GM23338 (cell line): ENCODE results near the gene OR4K1. TPM values are rescaled to one million over a fixed set of nuclear protein-coding genes. Genes with fewer than 3 reads are reported as not detected.

Experiments used
- ATAC-seq: fragments of 200-7000 bp; cut with Tn5 transposase; 3 replicates; pipeline ENCODE4 v1.9.1; 2020
- DNase-seq: peaks from one replicate; pipeline ENCODE4 v3.0.0-alpha.2; 2015; ENCODE audit warnings: low spot score
- H2AFZ ChIP-seq: fragments of 200-600 bp; sonication (generic); 2 replicates; pipeline ENCODE4 v1.8.0; 2016; ENCODE audit warnings: antibody characterized with exemption, mild to moderate bottlenecking, moderate library complexity
- H3F3A ChIP-seq: fragments of 200-600 bp; sonication (generic); replicated peaks from 2 replicates; pipeline ENCODE4 v1.8.0; 2017; ENCODE audit warnings: antibody characterized with exemption, mixed run types, low read depth
- H3K27ac ChIP-seq: fragments of 200-600 bp; sonication (generic); 2 replicates; pipeline ENCODE4 v1.6.1; 2016; ENCODE audit warnings: low read depth
- H3K27me3 ChIP-seq: fragments of 200-600 bp; sonication (generic); 2 replicates; pipeline ENCODE4 v1.8.0; 2016; ENCODE audit warnings: mild to moderate bottlenecking, mixed run types, moderate library complexity; ENCODE audit not compliant: insufficient read depth
- H3K36me3 ChIP-seq: fragments of 200-600 bp; sonication (generic); 2 replicates; pipeline ENCODE4 v1.8.0; 2016; ENCODE audit warnings: mild to moderate bottlenecking; ENCODE audit not compliant: insufficient read depth
- H3K4me1 ChIP-seq: fragments of 200-600 bp; sonication (generic); 2 replicates; pipeline ENCODE4 v1.8.0; 2016; ENCODE audit warnings: mild to moderate bottlenecking, moderate library complexity; ENCODE audit not compliant: insufficient read depth
- H3K4me2 ChIP-seq: fragments of 200-600 bp; sonication (generic); 2 replicates; pipeline ENCODE4 v1.7.1; 2017; ENCODE audit warnings: mixed run types
- H3K4me3 ChIP-seq: fragments of 200-600 bp; sonication (generic); 2 replicates; pipeline ENCODE4 v1.6.1; 2016; ENCODE audit warnings: mixed run types
- H3K79me2 ChIP-seq: fragments of 200-600 bp; sonication (generic); replicated peaks from 2 replicates; pipeline ENCODE4 v1.8.0; 2017; ENCODE audit warnings: mild to moderate bottlenecking; ENCODE audit not compliant: insufficient read depth
- H3K9me2 ChIP-seq: fragments of 200-600 bp; sonication (generic); 2 replicates; pipeline ENCODE4 v1.8.0; 2017; ENCODE audit not compliant: insufficient read depth
- H4K20me1 ChIP-seq: fragments of 200-600 bp; sonication (generic); replicated peaks from 2 replicates; pipeline ENCODE4 v1.8.0; 2017; ENCODE audit warnings: mild to moderate bottlenecking; ENCODE audit not compliant: insufficient read depth
- H3K27ac Mint-ChIP-seq: 2 replicates; pipeline ENCODE4 v1.8.0; 2020; ENCODE audit warnings: inconsistent platforms, mild to moderate bottlenecking, moderate library complexity, mixed read lengths
- H3K27me3 Mint-ChIP-seq: 3 replicates; pipeline ENCODE4 v1.8.0; 2022; ENCODE audit warnings: low read depth, mild to moderate bottlenecking, moderate library complexity, mixed read lengths, inconsistent platforms; ENCODE audit not compliant: insufficient read depth, poor library complexity
- H3K36me3 Mint-ChIP-seq: 3 replicates; pipeline ENCODE4 v1.8.0; 2021; ENCODE audit warnings: low read depth, mild to moderate bottlenecking, inconsistent platforms, moderate library complexity, mixed read lengths
- H3K4me1 Mint-ChIP-seq: 3 replicates; pipeline ENCODE4 v1.8.0; 2020; ENCODE audit warnings: mild to moderate bottlenecking, inconsistent platforms, mixed read lengths
- H3K4me3 Mint-ChIP-seq: 3 replicates; pipeline ENCODE4 v1.8.0; 2021; ENCODE audit warnings: moderate library complexity, mild to moderate bottlenecking, inconsistent platforms, mixed read lengths
- H3K9me3 Mint-ChIP-seq: 3 replicates; pipeline ENCODE4 v1.8.0; 2020; ENCODE audit warnings: moderate library complexity, mild to moderate bottlenecking, inconsistent platforms, mixed read lengths
- CREB1 ChIP-seq: fragments of 250-450 bp; sonication (Bioruptor Pico); IDR thresholded peaks from 2 replicates; pipeline ENCODE4 v1.5.0; 2020; ENCODE audit warnings: low read depth, mild to moderate bottlenecking, moderate library complexity
- CTCF ChIP-seq, 2 experiments: fragments of 200-600 bp in 1 of 2; sonication (generic) in 1 of 2; conservative IDR thresholded peaks; 2 replicates each; pipeline versions ENCODE4 v1.5.1 to v1.6.1; 2016 to 2017; ENCODE audit warnings: antibody characterized with exemption in 2 of 2, low read depth in 2 of 2, mild to moderate bottlenecking in 2 of 2, moderate library complexity in 1 of 2
- ETS1 ChIP-seq: IDR thresholded peaks from 2 replicates; pipeline ENCODE4 v1.6.1; 2016; ENCODE audit warnings: antibody characterized with exemption
- EZH2 ChIP-seq: fragments of 200-600 bp; sonication (generic); IDR thresholded peaks from one replicate; pipeline ENCODE4 v1.8.0; 2017; ENCODE audit warnings: antibody characterized with exemption, mild to moderate bottlenecking, low read depth; ENCODE audit not compliant: unreplicated experiment
- EZH2phosphoT487 ChIP-seq: fragments of 200-600 bp; sonication (generic); IDR thresholded peaks from one replicate; pipeline ENCODE4 v1.8.1; 2018; ENCODE audit warnings: antibody characterized with exemption; ENCODE audit not compliant: unreplicated experiment
- JUNB ChIP-seq: IDR thresholded peaks from one replicate; pipeline ENCODE4 v1.6.1; 2016; ENCODE audit warnings: antibody characterized with exemption; ENCODE audit not compliant: unreplicated experiment
- NANOG ChIP-seq: IDR thresholded peaks from 2 replicates; pipeline ENCODE4 v1.6.1; 2016; ENCODE audit warnings: antibody characterized with exemption, borderline replicate concordance
- POLR2AphosphoS5 ChIP-seq: IDR thresholded peaks from 2 replicates; pipeline ENCODE4 v1.6.1; 2016; ENCODE audit warnings: antibody characterized with exemption, low read depth
- STAT1 ChIP-seq: IDR thresholded peaks from one replicate; pipeline ENCODE4 v1.6.1; 2016; ENCODE audit warnings: antibody characterized with exemption; ENCODE audit not compliant: unreplicated experiment
- ZNF114 ChIP-seq: fragments of 250-450 bp; sonication (Bioruptor Pico); IDR thresholded peaks from 2 replicates; pipeline ENCODE4 v1.5.0; 2020; ENCODE audit warnings: mild to moderate bottlenecking, moderate library complexity
- ZNF331 ChIP-seq: fragments of 250-450 bp; sonication (Bioruptor Pico); IDR thresholded peaks from 2 replicates; pipeline ENCODE4 v1.5.0; 2020; ENCODE audit warnings: low read depth, mild to moderate bottlenecking, moderate library complexity
- polyA plus RNA-seq: library from polyadenylated mRNA; unstranded; fragments of >200 nt; fragmentation: Nextera tagmentation; extraction: Ambion mirVana; gene quantifications from 2 replicates; pipeline ENCODE4 v1.2.1, GENCODE V29; 2016
- total RNA-seq: library from RNA; depleted of rRNA; stranded (reverse); fragments of >200 nt; shearing (Covaris generic); gene quantifications from 2 replicates; pipeline ENCODE4 v1.2.3, GENCODE V29; 2014
- TF ChIP-seq, protein P1 (sequence below): fragments of 250-450 bp; sonication (Bioruptor Pico); IDR thresholded peaks from 2 replicates; pipeline ENCODE4 v1.5.0; 2020; ENCODE audit warnings: mild to moderate bottlenecking, moderate library complexity
- TF ChIP-seq, protein P2 (sequence below): IDR thresholded peaks from one replicate; pipeline ENCODE4 v1.6.1; 2018; ENCODE audit warnings: antibody characterized with exemption; ENCODE audit not compliant: unreplicated experiment

The OR4K1 gene
- total and polyA plus RNA-seq, 2 experiments from 2014 or later, result not detected

GRCh38 chr14:19949218-19949617 lies 18.5 kb downstream of the OR4K1 start:
- H3K9me3 Mint-ChIP-seq, result peaks cover 23% of the 10 kb centered on the region
- Histone ChIP-seq H3K4me3 (no peak overlapping the region), H3K36me3 (peaks cover 39% of the 10 kb centered on the region), H3K4me2 (no peak overlapping the region), H3F3A (no peaks in the 10 kb centered on the region), H3K79me2 (no peaks in the 10 kb centered on the region), H3K27ac (no peak overlapping the region), H3K9me2 (no peaks in the 10 kb centered on the region), H2AFZ (no peak overlapping the region), H3K27me3 (no peaks in the 10 kb centered on the region), H3K4me1 (no peaks in the 10 kb centered on the region), H4K20me1 (no peaks in the 10 kb centered on the region)
- peaks cover 17% of the 10 kb centered on the region for H3K36me3 Mint-ChIP-seq
- ATAC-seq, result no peak
- no peak for TF ChIP-seq STAT1
- TF ChIP-seq, protein P1, sequence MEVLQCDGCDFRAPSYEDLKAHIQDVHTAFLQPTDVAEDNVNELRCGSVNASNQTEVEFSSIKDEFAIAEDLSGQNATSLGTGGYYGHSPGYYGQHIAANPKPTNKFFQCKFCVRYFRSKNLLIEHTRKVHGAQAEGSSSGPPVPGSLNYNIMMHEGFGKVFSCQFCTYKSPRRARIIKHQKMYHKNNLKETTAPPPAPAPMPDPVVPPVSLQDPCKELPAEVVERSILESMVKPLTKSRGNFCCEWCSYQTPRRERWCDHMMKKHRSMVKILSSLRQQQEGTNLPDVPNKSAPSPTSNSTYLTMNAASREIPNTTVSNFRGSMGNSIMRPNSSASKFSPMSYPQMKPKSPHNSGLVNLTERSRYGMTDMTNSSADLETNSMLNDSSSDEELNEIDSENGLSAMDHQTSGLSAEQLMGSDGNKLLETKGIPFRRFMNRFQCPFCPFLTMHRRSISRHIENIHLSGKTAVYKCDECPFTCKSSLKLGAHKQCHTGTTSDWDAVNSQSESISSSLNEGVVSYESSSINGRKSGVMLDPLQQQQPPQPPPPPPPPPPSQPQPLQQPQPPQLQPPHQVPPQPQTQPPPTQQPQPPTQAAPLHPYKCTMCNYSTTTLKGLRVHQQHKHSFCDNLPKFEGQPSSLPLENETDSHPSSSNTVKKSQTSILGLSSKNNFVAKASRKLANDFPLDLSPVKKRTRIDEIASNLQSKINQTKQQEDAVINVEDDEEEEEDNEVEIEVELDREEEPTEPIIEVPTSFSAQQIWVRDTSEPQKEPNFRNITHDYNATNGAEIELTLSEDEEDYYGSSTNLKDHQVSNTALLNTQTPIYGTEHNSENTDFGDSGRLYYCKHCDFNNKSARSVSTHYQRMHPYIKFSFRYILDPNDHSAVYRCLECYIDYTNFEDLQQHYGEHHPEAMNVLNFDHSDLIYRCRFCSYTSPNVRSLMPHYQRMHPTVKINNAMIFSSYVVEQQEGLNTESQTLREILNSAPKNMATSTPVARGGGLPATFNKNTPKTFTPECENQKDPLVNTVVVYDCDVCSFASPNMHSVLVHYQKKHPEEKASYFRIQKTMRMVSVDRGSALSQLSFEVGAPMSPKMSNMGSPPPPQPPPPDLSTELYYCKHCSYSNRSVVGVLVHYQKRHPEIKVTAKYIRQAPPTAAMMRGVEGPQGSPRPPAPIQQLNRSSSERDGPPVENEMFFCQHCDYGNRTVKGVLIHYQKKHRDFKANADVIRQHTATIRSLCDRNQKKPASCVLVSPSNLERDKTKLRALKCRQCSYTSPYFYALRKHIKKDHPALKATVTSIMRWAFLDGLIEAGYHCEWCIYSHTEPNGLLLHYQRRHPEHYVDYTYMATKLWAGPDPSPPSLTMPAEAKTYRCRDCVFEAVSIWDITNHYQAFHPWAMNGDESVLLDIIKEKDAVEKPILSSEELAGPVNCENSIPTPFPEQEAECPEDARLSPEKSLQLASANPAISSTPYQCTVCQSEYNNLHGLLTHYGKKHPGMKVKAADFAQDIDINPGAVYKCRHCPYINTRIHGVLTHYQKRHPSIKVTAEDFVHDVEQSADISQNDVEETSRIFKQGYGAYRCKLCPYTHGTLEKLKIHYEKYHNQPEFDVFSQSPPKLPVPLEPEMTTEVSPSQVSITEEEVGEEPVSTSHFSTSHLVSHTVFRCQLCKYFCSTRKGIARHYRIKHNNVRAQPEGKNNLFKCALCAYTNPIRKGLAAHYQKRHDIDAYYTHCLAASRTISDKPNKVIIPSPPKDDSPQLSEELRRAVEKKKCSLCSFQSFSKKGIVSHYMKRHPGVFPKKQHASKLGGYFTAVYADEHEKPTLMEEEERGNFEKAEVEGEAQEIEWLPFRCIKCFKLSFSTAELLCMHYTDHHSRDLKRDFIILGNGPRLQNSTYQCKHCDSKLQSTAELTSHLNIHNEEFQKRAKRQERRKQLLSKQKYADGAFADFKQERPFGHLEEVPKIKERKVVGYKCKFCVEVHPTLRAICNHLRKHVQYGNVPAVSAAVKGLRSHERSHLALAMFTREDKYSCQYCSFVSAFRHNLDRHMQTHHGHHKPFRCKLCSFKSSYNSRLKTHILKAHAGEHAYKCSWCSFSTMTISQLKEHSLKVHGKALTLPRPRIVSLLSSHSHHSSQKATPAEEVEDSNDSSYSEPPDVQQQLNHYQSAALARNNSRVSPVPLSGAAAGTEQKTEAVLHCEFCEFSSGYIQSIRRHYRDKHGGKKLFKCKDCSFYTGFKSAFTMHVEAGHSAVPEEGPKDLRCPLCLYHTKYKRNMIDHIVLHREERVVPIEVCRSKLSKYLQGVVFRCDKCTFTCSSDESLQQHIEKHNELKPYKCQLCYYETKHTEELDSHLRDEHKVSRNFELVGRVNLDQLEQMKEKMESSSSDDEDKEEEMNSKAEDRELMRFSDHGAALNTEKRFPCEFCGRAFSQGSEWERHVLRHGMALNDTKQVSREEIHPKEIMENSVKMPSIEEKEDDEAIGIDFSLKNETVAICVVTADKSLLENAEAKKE (CRISPR knock-in tag), result no peak
- TF ChIP-seq EZH2phosphoT487, result no peak
- TF ChIP-seq ETS1, result no peak
- no peak for TF ChIP-seq JUNB
- TF ChIP-seq EZH2, result no peak
- TF ChIP-seq POLR2AphosphoS5, result no peak
- TF ChIP-seq NANOG, result no peak
- no peak for TF ChIP-seq CREB1 (CRISPR knock-in tag)
- no peak for TF ChIP-seq ZNF114 (CRISPR knock-in tag)
- no peak for TF ChIP-seq CTCF (conservative IDR thresholded peaks at IDR 0.05; ENCODE audit: low read depth in 2 of 2)
- no peak for TF ChIP-seq ZNF331 (CRISPR knock-in tag)
- TF ChIP-seq, protein P2, sequence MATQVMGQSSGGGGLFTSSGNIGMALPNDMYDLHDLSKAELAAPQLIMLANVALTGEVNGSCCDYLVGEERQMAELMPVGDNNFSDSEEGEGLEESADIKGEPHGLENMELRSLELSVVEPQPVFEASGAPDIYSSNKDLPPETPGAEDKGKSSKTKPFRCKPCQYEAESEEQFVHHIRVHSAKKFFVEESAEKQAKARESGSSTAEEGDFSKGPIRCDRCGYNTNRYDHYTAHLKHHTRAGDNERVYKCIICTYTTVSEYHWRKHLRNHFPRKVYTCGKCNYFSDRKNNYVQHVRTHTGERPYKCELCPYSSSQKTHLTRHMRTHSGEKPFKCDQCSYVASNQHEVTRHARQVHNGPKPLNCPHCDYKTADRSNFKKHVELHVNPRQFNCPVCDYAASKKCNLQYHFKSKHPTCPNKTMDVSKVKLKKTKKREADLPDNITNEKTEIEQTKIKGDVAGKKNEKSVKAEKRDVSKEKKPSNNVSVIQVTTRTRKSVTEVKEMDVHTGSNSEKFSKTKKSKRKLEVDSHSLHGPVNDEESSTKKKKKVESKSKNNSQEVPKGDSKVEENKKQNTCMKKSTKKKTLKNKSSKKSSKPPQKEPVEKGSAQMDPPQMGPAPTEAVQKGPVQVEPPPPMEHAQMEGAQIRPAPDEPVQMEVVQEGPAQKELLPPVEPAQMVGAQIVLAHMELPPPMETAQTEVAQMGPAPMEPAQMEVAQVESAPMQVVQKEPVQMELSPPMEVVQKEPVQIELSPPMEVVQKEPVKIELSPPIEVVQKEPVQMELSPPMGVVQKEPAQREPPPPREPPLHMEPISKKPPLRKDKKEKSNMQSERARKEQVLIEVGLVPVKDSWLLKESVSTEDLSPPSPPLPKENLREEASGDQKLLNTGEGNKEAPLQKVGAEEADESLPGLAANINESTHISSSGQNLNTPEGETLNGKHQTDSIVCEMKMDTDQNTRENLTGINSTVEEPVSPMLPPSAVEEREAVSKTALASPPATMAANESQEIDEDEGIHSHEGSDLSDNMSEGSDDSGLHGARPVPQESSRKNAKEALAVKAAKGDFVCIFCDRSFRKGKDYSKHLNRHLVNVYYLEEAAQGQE, result no peak
- no peak for DNase-seq
- no peak overlapping the region for H3K27ac Mint-ChIP-seq
- H3K4me3 Mint-ChIP-seq, result no peak overlapping the region
- peaks cover 1% of the 10 kb centered on the region for H3K27me3 Mint-ChIP-seq
- H3K4me1 Mint-ChIP-seq, result no peaks in the 10 kb centered on the region
